Activated CD4-positive, alpha-beta T cell treated with anti-CD3 and anti-CD28 coated beads for 36 hours (primary cell): ENCODE measurements around the gene BABAM2. TPM values are rescaled to one million over a fixed set of nuclear protein-coding genes. Genes with fewer than 3 reads are reported as not detected.

Experiments used
- ATAC-seq: fragments of 200-7000 bp; cut with Tn5 transposase; one replicate; pipeline ENCODE4 v1.10.0; 2021; ENCODE audit warnings: mild to moderate bottlenecking, moderate library complexity
- CTCF ChIA-PET: fragments of 350-600 bp; sonication (Branson Sonifier 250); formaldehyde crosslinking; loops from one replicate; lab custom pipeline; 2021; ENCODE audit warnings: antibody characterized with exemption; lab: Charles Lee
- POLR2A ChIA-PET: fragments of 350-600 bp; sonication (Branson Sonifier 250); formaldehyde crosslinking; loops from one replicate; lab custom pipeline; 2021; ENCODE audit warnings: antibody characterized with exemption, inconsistent platforms; lab: Charles Lee
- DNase-seq: peaks from one replicate; pipeline ENCODE4 v3.0.0-alpha.2; 2020
- H3K27ac Mint-ChIP-seq: one replicate; pipeline ENCODE4 v1.8.0; 2021; ENCODE audit warnings: mixed read lengths
- H3K27me3 Mint-ChIP-seq: one replicate; pipeline ENCODE4 v1.8.0; 2021; ENCODE audit warnings: mixed read lengths
- H3K36me3 Mint-ChIP-seq: one replicate; pipeline ENCODE4 v1.8.0; 2021; ENCODE audit warnings: low read depth, mixed read lengths
- H3K4me1 Mint-ChIP-seq: one replicate; pipeline ENCODE4 v1.8.0; 2021; ENCODE audit warnings: mixed read lengths
- H3K4me3 Mint-ChIP-seq: one replicate; pipeline ENCODE4 v1.8.0; 2021; ENCODE audit warnings: mild to moderate bottlenecking, moderate library complexity, mixed read lengths
- H3K9me3 Mint-ChIP-seq: one replicate; pipeline ENCODE4 v1.8.0; 2021; ENCODE audit warnings: low read depth, mixed read lengths
- intact Hi-C, 2 experiments: fragments of 100-400 bp; cut with DNase I in 1 of 2; cut with micrococcal nuclease in 1 of 2; formaldehyde crosslinking; loops; one replicate each; pipeline versions ENCODE4 v1.14.2 to v1.15.1; 2022 to 2024; cut with DNase I, micrococcal nuclease
- total RNA-seq, 2 experiments: library from RNA; stranded (reverse); gene quantifications; one replicate each; pipeline ENCODE4 v1.2.3, GENCODE V29; 2021

The BABAM2 gene
- total RNA-seq, 2 experiments from 2014 or later: 58.4 to 81.1 TPM

DNA sequence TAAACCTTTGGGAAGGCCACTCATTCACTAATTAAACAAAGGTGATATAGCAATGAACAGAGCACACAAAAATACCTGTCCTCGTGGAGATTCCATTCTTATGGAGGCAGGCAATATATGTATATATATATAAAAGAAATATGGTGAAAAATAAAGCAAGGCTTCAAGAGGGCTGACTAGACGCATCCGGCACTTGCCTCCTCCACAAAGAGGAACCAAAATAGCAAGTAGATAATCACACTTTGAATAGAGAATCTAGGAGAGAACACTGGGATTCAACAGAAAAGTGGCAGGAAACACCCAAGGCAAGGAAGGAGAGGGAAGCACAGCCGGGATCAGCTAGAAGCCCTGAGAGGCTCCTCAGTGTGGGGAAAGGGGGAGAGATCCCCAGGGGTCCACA is 283.7 kb downstream of the BABAM2 start:
- H3K4me3 Mint-ChIP-seq: no peak overlapping the region
- POLR2A ChIA-PET: no interaction called here

DNA sequence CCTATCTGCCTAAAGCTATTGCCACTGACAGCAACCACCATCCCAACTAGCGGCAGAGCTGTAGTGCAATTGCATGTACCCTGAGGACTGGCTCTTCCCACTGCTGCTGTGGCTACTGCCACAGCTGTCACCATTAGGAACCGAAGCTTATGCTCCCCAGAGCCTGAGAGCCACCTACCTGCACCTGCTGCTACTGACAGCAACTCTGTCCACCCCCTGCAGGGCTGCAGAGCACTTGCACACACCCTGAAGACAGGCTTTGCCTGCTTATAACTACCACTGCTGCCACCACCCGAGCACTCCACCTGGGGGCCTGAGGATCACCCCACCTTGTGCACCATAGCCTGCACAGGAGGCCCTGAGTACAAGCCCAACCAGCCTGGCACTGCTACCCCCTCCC is 284.5 kb downstream of the BABAM2 start:
- intact Hi-C loops: no loop called here
- H3K9me3 Mint-ChIP-seq: peaks cover 20% of the 10 kb centered on the region
- H3K27me3 Mint-ChIP-seq: no peaks in the 10 kb centered on the region
- no peak for ATAC-seq
- no peak for DNase-seq
- peaks cover 14% of the 10 kb centered on the region for H3K36me3 Mint-ChIP-seq
- ChIA-PET POLR2A (no interaction called here), CTCF (no interaction called here)
- H3K4me3 Mint-ChIP-seq: no peak overlapping the region
- no peaks in the 10 kb centered on the region for H3K4me1 Mint-ChIP-seq
- no peak overlapping the region for H3K27ac Mint-ChIP-seq

More for the DNA sequence above, 283.7 kb downstream of the BABAM2 start:
- intact Hi-C loops: no loop called here
- Mint-ChIP-seq H3K27ac (no peak overlapping the region), H3K9me3 (peaks cover 20% of the 10 kb centered on the region), H3K27me3 (no peaks in the 10 kb centered on the region), H3K36me3 (peaks cover 14% of the 10 kb centered on the region), H3K4me1 (no peaks in the 10 kb centered on the region)
- DNase-seq (no peak), ATAC-seq (no peak)
- CTCF ChIA-PET: no interaction called here

DNA sequence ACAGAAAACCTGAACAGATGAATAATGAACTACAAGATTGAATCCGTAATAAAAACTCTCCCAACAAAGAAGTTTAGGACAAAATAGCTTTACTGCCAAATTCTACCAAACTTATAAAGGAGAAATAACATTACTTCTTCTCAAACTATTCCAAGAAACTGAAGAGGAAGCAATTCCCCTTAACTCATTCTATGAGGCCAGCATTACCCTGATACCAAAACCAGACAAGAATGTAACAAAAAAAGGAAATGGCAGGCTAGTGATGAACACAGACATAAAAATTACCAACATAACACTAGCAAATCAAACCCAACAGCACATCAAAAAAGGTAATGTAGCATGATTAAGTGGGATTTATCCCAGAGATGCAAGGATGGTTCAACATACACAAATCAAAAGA is 288.4 kb downstream of the BABAM2 start:
- no peaks in the 10 kb centered on the region for H3K27me3 Mint-ChIP-seq

DNA sequence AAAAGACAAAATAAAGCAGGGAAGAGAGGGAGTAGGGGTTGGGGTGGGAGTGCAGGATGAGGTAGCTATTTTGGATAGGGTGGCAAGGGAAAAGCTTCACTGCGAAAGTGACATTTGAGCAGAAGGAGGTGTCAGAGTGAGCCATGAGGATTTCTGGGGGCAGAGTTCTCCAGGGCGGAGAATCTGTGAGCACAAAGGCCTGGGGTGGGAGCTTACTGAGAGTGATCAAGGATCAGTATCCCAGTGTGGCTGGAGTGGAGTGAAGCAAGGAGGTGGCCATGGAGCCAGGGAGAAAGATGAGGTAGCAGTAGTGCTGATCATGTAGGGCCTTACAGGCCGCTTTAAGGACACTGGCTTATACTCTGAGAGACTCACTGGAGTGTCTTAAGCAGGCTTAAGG is 291.3 kb downstream of the BABAM2 start:
- ChIA-PET POLR2A (no interaction called here), CTCF (interaction anchor here (0.6 kb wide), 1 partner anchor 91 kb away, joined by 3 read pairs; no protein-coding TSS in a partner anchor)
- no peak for DNase-seq
- Mint-ChIP-seq H3K36me3 (peaks cover 5% of the 10 kb centered on the region), H3K27ac (no peak overlapping the region), H3K27me3 (no peaks in the 10 kb centered on the region), H3K4me1 (no peaks in the 10 kb centered on the region), H3K9me3 (peaks cover 16% of the 10 kb centered on the region), H3K4me3 (no peak overlapping the region)
- intact Hi-C loops: no loop called here
- no peak for ATAC-seq

More for the DNA sequence above, 288.4 kb downstream of the BABAM2 start:
- Mint-ChIP-seq H3K4me3 (no peak overlapping the region), H3K27ac (no peak overlapping the region), H3K4me1 (no peaks in the 10 kb centered on the region), H3K36me3 (peaks cover 14% of the 10 kb centered on the region), H3K9me3 (peaks cover 22% of the 10 kb centered on the region)
- intact Hi-C loops: no loop called here
- ChIA-PET POLR2A (no interaction called here), CTCF (interaction anchor here (0.6 kb wide), 1 partner anchor 46 kb away, joined by 3 read pairs; no protein-coding TSS in a partner anchor)
- ATAC-seq: no peak
- DNase-seq: no peak

DNA sequence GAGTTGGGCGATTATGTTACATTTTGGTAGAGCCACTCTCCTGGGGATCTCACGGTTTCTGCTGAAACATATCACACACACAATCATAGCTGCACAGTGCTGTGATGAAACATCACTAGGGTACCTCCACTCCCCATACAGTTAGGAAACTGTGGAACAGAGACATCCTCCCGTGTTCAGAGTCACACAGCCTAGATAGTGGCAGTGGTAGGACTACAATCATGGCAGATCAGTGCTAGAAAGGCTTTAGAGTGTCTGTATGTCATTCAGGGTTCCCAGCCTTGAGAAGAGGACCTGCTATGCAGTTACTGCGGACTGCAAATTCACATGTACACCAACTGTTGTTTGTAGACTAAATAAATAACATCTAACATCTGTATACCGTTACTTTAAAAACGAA is 291.8 kb downstream of the BABAM2 start:
- H3K4me3 Mint-ChIP-seq: no peak overlapping the region
- ChIA-PET CTCF (no interaction called here), POLR2A (no interaction called here)
- H3K27me3 Mint-ChIP-seq: no peaks in the 10 kb centered on the region
- no peak for ATAC-seq
- no peak overlapping the region for H3K27ac Mint-ChIP-seq
- H3K4me1 Mint-ChIP-seq: no peaks in the 10 kb centered on the region
- H3K9me3 Mint-ChIP-seq: peaks cover 11% of the 10 kb centered on the region
- H3K36me3 Mint-ChIP-seq: no peaks in the 10 kb centered on the region
- intact Hi-C loops: no loop called here
- DNase-seq: no peak

DNA sequence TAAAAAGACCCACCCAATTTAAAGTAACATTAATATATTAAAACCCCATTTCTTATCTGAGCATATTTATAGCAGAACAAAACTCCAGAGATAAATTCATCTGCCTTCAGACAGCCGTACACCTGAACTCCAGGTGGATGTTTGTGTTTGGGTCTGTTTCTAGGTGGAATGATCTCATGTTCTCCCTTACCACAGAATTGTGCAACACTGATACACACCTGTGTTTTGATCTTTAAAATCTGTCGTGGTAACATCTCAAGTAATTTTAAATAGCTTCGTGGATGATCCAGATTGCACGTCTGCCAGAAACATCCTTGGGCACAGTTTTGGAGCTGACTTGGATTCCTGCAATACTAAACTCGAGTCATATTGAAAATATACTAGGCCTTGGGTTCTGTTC is 294.6 kb downstream of the BABAM2 start:
- intact Hi-C loops: no loop called here
- Mint-ChIP-seq H3K9me3 (peaks cover 2% of the 10 kb centered on the region), H3K4me1 (no peaks in the 10 kb centered on the region), H3K27me3 (no peaks in the 10 kb centered on the region), H3K4me3 (no peak overlapping the region), H3K27ac (no peak overlapping the region), H3K36me3 (no peaks in the 10 kb centered on the region)
- ChIA-PET CTCF (interaction anchor here (1.2 kb wide), 1 partner anchor 9 kb away, joined by 3 read pairs; no protein-coding TSS in a partner anchor), POLR2A (no interaction called here)
- ATAC-seq (no peak), DNase-seq (no peak)

DNA sequence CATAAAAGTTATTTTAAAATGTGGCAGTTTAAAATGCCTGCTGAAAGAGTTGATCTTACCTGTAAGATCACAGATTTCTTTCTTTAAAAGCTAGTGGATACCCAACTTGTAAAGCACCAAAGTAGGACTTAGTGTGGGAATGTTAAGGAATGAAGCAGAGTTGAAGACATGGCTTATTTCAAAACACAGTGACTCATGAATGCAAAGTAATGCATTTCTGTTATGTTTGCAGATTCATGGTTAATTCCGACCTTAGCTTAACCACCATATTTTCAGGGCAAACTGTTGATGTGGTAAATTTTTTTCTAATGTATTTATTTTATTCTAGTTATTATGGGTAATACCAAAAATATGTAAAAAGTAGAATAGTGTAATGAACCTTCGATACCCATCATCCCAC is 295.4 kb downstream of the BABAM2 start:
- H3K27me3 Mint-ChIP-seq: no peaks in the 10 kb centered on the region
- intact Hi-C loops: no loop called here
- no peak for ATAC-seq
- DNase-seq: no peak
- no peak overlapping the region for H3K27ac Mint-ChIP-seq
- H3K36me3 Mint-ChIP-seq: no peaks in the 10 kb centered on the region
- peaks cover 2% of the 10 kb centered on the region for H3K9me3 Mint-ChIP-seq
- no peaks in the 10 kb centered on the region for H3K4me1 Mint-ChIP-seq
- no peak overlapping the region for H3K4me3 Mint-ChIP-seq
- ChIA-PET CTCF (interaction anchor here (1.2 kb wide), 1 partner anchor 9 kb away, joined by 3 read pairs; no protein-coding TSS in a partner anchor), POLR2A (no interaction called here)

DNA sequence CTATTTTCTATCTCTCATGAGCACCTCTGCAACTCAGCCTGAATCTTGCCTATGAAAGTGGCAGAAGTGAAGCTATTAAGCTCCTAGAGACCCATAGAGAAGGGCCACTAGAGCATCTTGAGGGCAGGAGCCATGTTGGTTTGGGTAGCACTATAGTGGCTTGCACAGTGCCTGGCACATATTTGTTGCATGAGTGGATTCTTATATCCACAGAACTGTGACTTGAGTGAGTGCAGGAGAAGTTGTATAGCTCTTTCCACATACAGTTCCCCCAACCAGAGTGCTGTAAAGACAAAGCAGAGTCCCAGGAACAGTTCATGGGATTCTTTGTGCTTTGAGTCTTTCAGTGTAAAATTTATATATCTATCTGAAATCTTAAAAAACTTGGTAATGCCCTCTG is 296.7 kb downstream of the BABAM2 start:
- H3K27me3 Mint-ChIP-seq: no peaks in the 10 kb centered on the region
- DNase-seq: no peak
- POLR2A ChIA-PET: no interaction called here
- H3K4me1 Mint-ChIP-seq: no peaks in the 10 kb centered on the region
- H3K4me3 Mint-ChIP-seq: no peak overlapping the region
- peaks cover 2% of the 10 kb centered on the region for H3K36me3 Mint-ChIP-seq
- intact Hi-C loops: no loop called here
- ATAC-seq: no peak
- no peaks in the 10 kb centered on the region for H3K9me3 Mint-ChIP-seq
- no peak overlapping the region for H3K27ac Mint-ChIP-seq
- CTCF ChIA-PET: interaction anchor here (0.6 kb wide), 1 partner anchor 1167 kb away, joined by 3 read pairs; no protein-coding TSS in a partner anchor

DNA sequence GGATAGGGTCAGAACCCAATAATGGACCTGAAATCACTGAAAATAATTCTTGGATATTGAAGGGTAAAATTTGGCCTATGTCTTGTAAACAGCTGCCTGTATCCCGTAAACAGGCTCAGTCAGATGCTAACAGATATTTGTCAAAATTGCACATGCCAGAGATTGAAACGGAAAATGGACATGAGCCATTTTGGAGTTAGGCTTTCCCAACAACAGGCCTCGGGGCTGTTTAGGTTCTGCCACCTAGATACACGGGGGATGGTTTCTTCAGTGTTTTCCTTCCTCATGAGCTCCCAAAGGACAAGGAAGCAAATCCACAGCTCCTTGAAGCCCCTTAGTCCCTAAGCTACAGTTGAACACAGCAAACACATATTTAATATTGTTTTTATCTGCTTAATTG is 297.9 kb downstream of the BABAM2 start:
- DNase-seq (no peak), ATAC-seq (no peak)
- intact Hi-C loops: no loop called here
- peaks cover 2% of the 10 kb centered on the region for H3K36me3 Mint-ChIP-seq
- ChIA-PET CTCF (no interaction called here), POLR2A (no interaction called here)
- no peak overlapping the region for H3K27ac Mint-ChIP-seq
- H3K27me3 Mint-ChIP-seq: no peaks in the 10 kb centered on the region
- H3K9me3 Mint-ChIP-seq: no peaks in the 10 kb centered on the region
- no peak overlapping the region for H3K4me3 Mint-ChIP-seq
- H3K4me1 Mint-ChIP-seq: no peaks in the 10 kb centered on the region

DNA sequence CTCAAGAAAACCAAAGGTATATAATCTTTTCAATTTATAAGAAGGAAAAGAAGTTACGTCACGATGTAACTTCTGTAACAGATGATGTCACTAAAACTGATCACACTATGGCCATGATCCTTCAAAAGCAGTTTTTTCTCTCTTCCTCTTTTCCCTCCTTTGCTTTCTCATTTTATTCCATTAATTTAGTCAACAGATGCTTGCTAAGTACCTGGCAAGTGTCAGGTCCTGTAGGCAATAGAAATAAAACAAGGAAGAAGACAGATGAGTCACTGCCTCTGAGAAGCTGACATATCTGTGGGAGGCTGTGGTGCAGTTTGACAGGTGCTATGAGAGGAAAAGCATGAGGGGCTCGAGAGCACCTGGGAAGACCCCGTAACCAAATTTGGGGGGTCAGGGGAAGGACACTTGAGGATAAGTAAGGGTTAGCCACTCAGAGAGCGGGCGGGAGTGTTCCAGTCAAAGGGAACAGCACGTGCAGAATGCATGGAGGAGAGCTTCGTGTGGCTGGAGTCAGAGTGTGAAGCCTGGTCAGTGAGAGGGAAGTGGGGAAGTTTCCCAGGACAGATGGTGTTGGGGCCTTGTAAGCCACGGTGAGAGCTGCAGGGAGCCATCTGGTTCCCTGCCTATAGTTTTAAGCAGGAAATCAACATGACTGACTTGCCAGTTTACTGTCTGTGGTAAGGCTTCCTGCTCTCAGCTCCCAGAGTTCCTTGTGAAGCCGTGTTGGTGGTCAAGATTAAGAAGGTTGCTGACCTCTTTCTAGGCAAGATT is 303.3 kb downstream of the BABAM2 start:
- H3K4me1 Mint-ChIP-seq: peaks cover 5% of the 10 kb centered on the region
- CTCF ChIA-PET: interaction anchor here (0.6 to 1.1 kb wide), 3 partner anchors 8 to 208 kb away, joined by 3 to 4 read pairs (median 3); no protein-coding TSS in a partner anchor
- POLR2A ChIA-PET: no interaction called here

DNA sequence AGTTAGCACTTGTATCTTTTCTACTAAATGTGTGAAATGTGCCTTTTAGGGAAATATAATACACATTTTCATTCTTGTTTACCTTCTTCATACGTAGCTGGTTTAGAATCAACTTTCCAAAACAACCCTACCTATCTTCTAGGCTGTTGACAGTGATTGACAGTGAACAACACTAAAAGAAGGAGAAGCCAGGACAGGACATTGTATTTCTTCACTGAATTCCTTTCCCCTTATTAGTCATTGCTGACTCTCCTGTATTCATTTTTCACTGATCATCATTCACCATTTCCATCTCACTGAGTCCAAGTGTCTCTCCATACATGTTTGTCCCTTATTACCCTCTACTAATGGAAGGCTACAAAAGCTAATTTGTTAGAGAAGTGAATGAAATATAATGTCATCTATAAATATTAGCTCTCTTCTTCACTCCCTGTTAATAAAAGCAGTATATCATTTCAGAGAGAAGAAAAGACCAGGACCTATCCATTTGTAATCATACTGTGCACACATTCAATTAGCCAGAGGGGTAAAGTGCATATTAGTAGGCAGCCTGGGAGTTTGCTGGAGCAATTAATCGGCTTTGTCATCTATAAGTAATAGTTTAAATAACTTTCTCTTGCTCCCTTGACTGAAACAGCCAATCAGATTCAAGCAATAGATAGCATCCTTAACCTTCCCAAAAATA is 309.6 kb downstream of the BABAM2 start:
- Mint-ChIP-seq H3K9me3 (no peaks in the 10 kb centered on the region), H3K36me3 (peaks cover 3% of the 10 kb centered on the region), H3K27ac (no peak overlapping the region), H3K4me3 (no peak overlapping the region), H3K27me3 (no peaks in the 10 kb centered on the region), H3K4me1 (no peaks in the 10 kb centered on the region)
- CTCF ChIA-PET: interaction anchor here (0.6 kb wide), 1 partner anchor 42 kb away, joined by 4 read pairs; no protein-coding TSS in a partner anchor
- ATAC-seq: no peak
- no peak for DNase-seq
- intact Hi-C loops: no loop called here
- POLR2A ChIA-PET: no interaction called here

More for the DNA sequence above, 303.3 kb downstream of the BABAM2 start:
- H3K4me3 Mint-ChIP-seq: no peak overlapping the region
- intact Hi-C loops: no loop called here
- H3K36me3 Mint-ChIP-seq: peaks cover 2% of the 10 kb centered on the region
- H3K27me3 Mint-ChIP-seq: no peaks in the 10 kb centered on the region
- ATAC-seq: no peak
- H3K9me3 Mint-ChIP-seq: no peaks in the 10 kb centered on the region
- H3K27ac Mint-ChIP-seq: peak overlapping the region; percentile 40
- DNase-seq: no peak
